Measurements from ENCODE around the gene MIA3. TPM values are rescaled to one million over a fixed set of nuclear protein-coding genes. Genes with fewer than 3 reads are reported as not detected.

The MIA3 gene
- total and polyA plus RNA-seq, 9 of the 15 experiments (the other 6 are each of a cell fraction or from before 2014, with no cell fraction given): 21.6 to 89.4 (median 40.8) TPM

- Histone ChIP-seq H3K79me2 (ENCODE audit: control insufficient read depth, insufficient read depth, low read length) (peaks cover 23% of the 10 kb centered on the region), H3K27ac (ENCODE audit: extremely low read depth, low read depth, low read length) (no peak overlapping the region), H3K9ac (ENCODE audit: insufficient read depth in 1 of 2, low read depth in 2 of 2, low read length in 2 of 2) (no peak overlapping the region), H3K4me1 (replicated peaks in 1 of 2; ENCODE audit: control insufficient read depth in 2 of 2, insufficient read depth in 2 of 2, low read length in 2 of 2) (no peaks in the 10 kb centered on the region; a peak in 2 of 5 replicates), H3K36me3 (ENCODE audit: control insufficient read depth, insufficient read depth, low read length) (peaks cover 52% of the 10 kb centered on the region; the same call in 2 of the 3 replicates), H2AFZ (ENCODE audit: low read depth, low read length) (no peak overlapping the region), H3K4me3 (no peak overlapping the region), H3K27me3 (ENCODE audit: control insufficient read depth in 2 of 2, insufficient read depth in 2 of 2, low read length in 2 of 2) (no peaks in the 10 kb centered on the region), H3K4me2 (ENCODE audit: insufficient read depth, low read length) (no peak overlapping the region), H3K9me1 (ENCODE audit: control insufficient read depth, insufficient read depth, low read length) (no peaks in the 10 kb centered on the region), H4K20me1 (replicated peaks; ENCODE audit: control insufficient read depth, insufficient read depth, low read length) (no peaks in the 10 kb centered on the region), H3K9me3 (replicated peaks; ENCODE audit: control insufficient read depth, insufficient read depth, low read depth, low read length) (no peaks in the 10 kb centered on the region)
- no TSS peak for BruUV-seq (replicated peaks)
- FAIRE-seq (peak; percentile 49), ATAC-seq (no peak), DNase-seq (ENCODE audit: extremely low read depth in 1 of 4, low spot score in 3 of 4) (no peak)
- CTCF ChIA-PET (ENCODE audit: low intra/inter-chr PET ratio): no interaction called here
- intact Hi-C loops (cut with micrococcal nuclease) (loop anchor here (5.0 kb wide), 1 partner anchor 441 kb away; no protein-coding TSS in a partner anchor), in situ Hi-C loops (cut with MboI) (no loop called here)
- POLR2A ChIA-PET: interaction anchor here (0.6 to 1.5 kb wide), 5 partner anchors 46 to 210 kb away, joined by 3 to 4 read pairs (median 3); no protein-coding TSS in a partner anchor
- no peak for TF ChIP-seq THAP7 (CRISPR knock-in tag; IDR thresholded peaks at IDR 0.05)
- TF ChIP-seq PRDM10 (IDR thresholded peaks at IDR 0.05; ENCODE audit: partially characterized antibody): peak; percentile 67
- TF ChIP-seq ZNF12 (CRISPR knock-in tag; IDR thresholded peaks at IDR 0.05): no peak
- WGBS (ENCODE audit: insufficient coverage, low coverage, missing lambda C conversion rate): 50% methylated on average over 5 of the region's 5 CpGs
Measured at GRCh38 chr1:222641269-222641948, 23.5 kb downstream of the MIA3 start.
